ENCODE data around the gene DDAH2.

The DDAH2 gene

GRCh38 chr6:31761343-31761742 is 32.2 kb upstream of the DDAH2 start:
- in situ Hi-C loops (cut with MboI; ENCODE audit: low sequenced_read_pairs) = no loop called here

- in situ Hi-C loops (cut with MboI; ENCODE audit: low sequenced_read_pairs) = no loop called here
These were observed 31.7 kb upstream of the DDAH2 start for GRCh38 chr6:31760790-31761189.

- in situ Hi-C loops (cut with MboI; ENCODE audit: low sequenced_read_pairs) = no loop called here
These were observed 29.2 kb upstream of the DDAH2 start for GRCh38 chr6:31758281-31758680.

DNA sequence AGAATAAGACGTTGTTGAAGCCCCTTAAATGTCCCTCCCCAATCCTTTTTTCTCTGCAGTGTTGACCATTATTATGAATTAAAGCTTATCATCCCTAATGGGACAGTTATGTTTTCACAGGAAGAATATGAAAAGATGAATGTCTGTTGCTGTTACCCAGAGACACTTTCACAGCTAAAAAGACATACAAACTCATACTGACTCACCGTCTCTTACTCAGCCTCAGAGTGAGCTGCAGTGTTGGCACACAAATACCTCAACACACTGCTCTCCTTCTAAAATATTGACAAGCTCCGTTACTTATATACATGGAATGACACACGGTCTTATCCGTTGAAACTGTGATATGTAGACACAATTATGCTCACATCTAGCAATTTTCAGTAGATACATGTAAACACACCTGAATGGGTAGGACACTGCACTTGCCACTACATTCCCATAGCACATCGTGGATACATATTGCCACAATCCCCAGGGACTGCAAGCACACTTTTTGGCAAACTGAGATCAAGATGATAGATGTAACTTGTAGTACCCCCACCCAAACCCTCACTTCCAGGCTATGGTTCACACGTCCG is 23.7 kb upstream of the DDAH2 start:
- in situ Hi-C loops (cut with MboI; ENCODE audit: low sequenced_read_pairs) = no loop called here

- in situ Hi-C loops (cut with MboI; ENCODE audit: low sequenced_read_pairs) = no loop called here
These were observed 21.4 kb upstream of the DDAH2 start for GRCh38 chr6:31750411-31751022.

- in situ Hi-C loops (cut with MboI; ENCODE audit: low sequenced_read_pairs) = no loop called here
These were observed 20.4 kb upstream of the DDAH2 start for GRCh38 chr6:31749301-31750036.

DNA sequence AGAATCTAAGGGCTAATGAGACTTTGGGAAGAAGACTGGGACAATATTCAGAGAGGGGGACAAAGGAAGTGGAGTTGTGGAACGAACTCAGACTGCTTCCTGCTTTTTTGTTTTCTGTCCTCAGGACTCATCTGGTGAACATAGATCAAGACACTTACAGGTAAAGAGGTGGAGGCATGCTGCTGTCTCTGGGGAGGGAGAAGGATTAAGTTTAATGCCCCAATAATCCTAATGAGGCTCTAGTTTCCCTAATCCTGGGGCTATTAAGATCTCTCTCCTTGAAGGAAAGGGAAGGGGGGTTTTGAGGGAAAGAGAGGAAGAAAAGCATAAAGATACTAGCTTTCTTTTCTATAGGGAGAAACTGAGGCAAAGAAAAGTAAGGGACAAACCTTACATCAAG is 15.3 kb upstream of the DDAH2 start:
- in situ Hi-C loops (cut with MboI; ENCODE audit: low sequenced_read_pairs) = no loop called here

DNA sequence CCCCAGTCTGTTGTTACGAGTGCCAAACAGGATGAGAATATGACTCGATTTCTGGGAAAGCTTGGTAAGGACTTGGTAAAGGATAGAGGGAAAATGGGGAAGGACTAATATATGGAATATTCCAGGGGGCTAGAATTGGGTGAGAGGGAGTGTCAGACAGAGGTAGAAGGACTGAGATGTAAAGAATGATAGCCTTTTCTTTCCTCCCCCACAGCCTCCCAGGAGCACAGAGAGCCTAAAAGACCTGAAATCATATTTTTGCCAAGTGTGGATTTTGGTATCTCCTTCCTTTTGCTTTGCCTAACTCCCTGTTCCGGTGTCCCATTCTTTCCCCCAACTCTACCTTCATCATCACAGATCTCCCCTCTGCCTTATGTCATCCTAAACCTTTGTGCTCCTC is 13.8 kb upstream of the DDAH2 start:
- in situ Hi-C loops (cut with MboI; ENCODE audit: low sequenced_read_pairs) = no loop called here

DNA sequence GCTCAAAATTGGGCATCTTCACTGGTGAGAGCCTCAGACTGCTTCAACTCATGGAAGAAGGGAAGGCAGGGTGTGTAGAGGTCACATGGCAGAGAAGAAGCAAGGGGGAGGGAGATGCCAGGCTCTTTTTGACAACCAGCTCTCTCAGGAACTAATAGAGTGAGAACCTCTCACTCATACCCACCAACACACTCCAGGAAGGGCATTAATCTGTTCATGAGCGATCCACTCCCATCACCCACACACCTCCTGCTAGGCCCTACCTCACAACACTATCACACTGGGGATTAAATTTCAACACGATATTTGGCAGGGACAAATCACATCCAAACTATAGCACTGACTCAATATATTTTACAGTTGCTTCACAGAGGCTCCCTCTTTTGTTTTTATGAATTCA is 12.7 kb upstream of the DDAH2 start:
- in situ Hi-C loops (cut with MboI; ENCODE audit: low sequenced_read_pairs) = no loop called here

DNA sequence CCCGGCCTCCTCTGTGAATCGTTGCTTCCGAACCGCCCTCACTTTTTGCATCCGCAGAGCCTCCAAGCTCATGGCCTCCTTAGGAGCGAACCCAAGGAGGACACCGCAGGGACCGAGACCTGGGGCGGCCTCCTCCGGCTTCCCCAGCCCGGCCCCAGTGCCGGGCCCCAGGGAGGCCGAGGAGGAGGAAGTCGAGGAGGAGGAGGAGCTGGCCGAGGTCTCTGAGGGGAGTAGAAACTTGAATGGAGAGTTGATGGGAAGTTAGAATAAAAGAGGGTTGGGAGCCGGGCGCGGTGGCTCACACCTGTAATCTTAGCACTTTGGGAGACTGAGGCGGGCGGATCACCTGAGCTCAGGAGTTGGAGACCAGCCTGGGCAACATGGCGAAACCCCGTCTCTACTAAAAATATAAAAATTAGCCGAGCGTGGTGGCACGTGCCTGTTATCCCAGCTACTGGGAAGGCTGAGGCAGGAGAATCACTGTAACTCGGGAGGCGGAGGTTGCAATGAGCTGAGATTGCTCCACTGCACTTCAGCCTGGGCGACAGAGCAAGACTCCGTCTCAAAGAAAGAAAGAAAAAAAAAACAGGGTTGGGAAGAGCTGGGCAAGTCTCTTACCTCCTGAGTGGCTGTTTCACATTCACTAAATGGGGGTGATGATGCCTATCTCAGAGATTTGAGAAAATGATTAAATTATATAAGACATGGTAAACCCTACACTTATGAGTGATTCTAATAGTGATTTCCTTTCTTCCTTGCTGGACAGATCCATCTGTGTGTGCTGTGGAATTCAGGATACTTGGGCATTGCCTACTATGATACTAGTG is 11.5 kb upstream of the DDAH2 start:
- in situ Hi-C loops (cut with MboI; ENCODE audit: low sequenced_read_pairs) = no loop called here

GRCh38 chr6:31739639-31740396 is 10.7 kb upstream of the DDAH2 start, which contains the start of gene MSH5:
TSS of gene MSH5 (plus strand) at chr6:31740005. CDS start at chr6:31740467, 462 bp downstream.
- in situ Hi-C loops (cut with MboI; ENCODE audit: low sequenced_read_pairs) = no loop called here

DNA sequence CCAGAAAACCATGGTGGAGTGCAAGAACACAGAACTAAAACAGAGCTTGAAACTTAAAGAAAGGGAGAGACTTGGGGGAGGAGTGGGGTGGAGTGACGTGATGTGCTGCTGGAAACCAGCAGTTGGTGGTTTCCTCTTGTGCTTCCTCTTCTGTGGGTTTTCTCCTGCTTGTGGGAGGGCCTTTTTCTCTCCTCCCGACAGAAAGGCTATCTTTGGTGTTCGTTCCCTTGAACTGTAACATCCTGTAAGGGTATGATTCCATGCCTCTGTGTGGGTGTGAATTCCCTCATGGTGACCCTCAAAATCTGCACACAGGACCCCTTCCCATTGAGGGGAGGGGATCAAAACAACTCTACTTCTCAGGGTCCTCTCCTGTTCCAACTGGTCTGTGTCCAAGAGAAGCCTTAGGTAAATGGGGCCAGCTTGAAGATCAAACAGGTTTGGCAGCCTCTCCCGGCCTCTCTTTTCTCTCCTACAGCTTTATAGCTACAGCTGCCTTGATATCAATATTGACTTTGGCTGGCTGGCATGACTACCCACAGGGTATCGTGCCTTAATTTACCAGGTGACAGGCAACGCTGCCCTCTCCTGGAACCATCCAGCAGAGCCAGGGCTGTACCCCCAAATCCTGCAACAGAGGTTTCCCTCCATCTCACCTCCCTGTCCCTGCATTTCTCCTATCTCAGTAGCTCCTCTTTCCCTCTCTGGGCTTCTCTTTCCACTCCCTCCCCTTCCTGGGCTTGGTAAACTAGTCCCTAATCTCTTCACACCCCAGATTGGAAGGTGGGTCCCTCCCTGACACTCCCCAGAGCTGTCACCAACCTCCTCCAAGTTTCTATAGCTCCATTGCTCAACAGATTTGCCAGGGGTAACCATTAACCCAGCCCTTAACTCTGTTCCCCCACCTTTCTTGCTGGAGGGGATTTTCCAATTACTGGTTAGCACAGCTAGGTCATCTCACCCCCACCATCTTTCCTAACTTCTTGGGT is 9.2 kb upstream of the DDAH2 start:
- in situ Hi-C loops (cut with MboI; ENCODE audit: low sequenced_read_pairs) = no loop called here

DNA sequence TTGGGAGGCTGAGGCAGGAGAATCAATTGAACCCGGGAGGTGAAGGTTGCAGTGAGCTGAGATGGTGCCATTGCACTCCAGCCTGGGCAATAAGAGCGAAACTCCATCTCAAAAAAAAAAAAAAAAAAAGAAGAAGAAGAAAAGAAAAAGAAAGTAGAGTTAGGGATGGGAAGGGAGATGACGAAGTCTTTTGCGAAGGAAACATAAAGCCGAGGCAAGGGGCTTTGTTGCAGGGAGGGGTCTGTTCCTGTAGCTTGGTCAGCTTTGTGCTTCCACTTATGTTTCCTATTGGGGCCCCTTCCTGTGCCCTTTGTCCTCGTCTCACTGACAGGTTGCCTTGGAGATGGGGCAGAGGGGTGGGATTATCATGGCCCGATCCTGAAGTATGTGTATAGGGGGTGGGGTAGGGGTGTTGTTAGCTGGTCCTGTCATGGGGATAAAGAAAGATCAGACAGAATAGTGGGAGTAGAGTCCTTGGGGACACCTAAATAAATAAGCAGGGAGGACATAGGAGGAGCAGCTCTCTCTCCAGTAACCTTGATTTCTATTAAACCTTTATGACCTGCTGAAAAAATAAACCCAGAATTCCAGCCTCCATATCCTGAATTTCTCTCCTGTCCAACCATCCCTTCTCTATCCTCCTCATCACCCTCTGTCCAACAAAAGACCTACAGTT is 8.4 kb upstream of the DDAH2 start:
- in situ Hi-C loops (cut with MboI; ENCODE audit: low sequenced_read_pairs) = no loop called here

DNA sequence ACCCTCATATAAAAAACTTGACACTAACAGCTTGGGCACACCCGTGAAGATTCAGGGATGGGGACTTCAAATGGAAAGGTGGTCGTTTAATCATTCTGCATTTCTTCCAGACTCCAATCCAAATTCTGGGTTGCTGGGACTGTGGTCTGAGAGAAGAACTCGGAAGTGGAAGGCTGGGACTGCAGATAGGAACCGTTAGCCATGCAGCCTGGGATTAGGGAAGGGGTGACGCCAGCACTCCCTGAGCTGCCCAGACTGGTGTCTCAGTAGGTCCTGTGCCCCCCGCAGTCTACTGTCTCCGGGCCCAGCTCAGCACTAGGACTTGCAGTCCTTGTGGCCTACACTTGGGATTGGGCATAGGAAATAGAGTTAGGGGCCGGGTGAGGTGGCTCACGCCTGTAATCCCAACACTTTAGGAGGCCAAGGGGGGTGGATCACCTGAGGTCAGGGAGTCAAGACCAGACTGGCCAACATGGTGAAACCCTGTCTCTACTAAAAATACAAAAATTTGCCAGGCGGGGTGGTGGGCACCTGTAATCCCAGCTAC is 7.7 kb upstream of the DDAH2 start:
- in situ Hi-C loops (cut with MboI; ENCODE audit: low sequenced_read_pairs) = no loop called here

GRCh38 chr6:31736021-31736767 is 7.1 kb upstream of the DDAH2 start, which contains the start of gene CLIC1:
TSS of gene CLIC1 (minus strand) at chr6:31736530. CDS start at chr6:31736300, 230 bp downstream.
- in situ Hi-C loops (cut with MboI; ENCODE audit: low sequenced_read_pairs) = no loop called here

GRCh38 chr6:31734821-31735406 is 5.8 kb upstream of the DDAH2 start:
- in situ Hi-C loops (cut with MboI; ENCODE audit: low sequenced_read_pairs) = no loop called here

DNA sequence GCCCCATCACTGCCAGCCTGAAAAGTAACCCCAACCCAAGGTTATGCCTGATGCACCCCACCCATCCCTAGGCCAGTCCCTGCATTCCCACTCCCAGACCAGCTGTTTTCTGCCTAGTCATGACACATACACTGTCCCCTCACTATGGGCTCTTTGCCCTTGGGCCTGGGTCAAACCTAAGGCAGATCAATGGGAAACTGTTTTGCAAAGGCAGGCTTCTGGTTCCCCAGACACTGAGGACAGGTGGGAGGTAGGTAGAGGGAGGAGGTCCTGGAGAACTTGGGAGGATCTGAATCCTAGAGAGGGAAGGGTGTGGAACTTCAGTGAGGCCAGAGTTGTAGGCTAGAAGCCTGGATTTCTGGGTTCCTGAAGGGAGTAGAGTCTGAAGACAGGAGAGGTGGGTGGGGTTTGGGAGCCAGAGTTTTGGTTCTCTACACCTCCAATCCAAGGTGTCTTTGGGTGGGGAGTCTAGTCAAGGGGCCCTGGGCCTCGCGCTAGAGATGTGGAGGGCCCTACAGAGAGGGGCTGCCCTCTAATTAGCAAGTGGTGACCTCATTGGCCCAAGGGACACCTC is 5.2 kb upstream of the DDAH2 start:
- in situ Hi-C loops (cut with MboI; ENCODE audit: low sequenced_read_pairs) = no loop called here

Measured in HL-60/S4 treated with retinoic acid at 250 ng/mL for 4 days and 3 days (cell line).